Measurements from ENCODE around the gene EMP2.

The EMP2 gene

GRCh38 chr16:10530685-10531084 is 49.7 kb downstream of the EMP2 start:
- TF ChIP-seq, protein P1, sequence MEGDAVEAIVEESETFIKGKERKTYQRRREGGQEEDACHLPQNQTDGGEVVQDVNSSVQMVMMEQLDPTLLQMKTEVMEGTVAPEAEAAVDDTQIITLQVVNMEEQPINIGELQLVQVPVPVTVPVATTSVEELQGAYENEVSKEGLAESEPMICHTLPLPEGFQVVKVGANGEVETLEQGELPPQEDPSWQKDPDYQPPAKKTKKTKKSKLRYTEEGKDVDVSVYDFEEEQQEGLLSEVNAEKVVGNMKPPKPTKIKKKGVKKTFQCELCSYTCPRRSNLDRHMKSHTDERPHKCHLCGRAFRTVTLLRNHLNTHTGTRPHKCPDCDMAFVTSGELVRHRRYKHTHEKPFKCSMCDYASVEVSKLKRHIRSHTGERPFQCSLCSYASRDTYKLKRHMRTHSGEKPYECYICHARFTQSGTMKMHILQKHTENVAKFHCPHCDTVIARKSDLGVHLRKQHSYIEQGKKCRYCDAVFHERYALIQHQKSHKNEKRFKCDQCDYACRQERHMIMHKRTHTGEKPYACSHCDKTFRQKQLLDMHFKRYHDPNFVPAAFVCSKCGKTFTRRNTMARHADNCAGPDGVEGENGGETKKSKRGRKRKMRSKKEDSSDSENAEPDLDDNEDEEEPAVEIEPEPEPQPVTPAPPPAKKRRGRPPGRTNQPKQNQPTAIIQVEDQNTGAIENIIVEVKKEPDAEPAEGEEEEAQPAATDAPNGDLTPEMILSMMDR (IDR thresholded peaks at IDR 0.05; ENCODE audit: low read depth, low read length), result no peak

DNA sequence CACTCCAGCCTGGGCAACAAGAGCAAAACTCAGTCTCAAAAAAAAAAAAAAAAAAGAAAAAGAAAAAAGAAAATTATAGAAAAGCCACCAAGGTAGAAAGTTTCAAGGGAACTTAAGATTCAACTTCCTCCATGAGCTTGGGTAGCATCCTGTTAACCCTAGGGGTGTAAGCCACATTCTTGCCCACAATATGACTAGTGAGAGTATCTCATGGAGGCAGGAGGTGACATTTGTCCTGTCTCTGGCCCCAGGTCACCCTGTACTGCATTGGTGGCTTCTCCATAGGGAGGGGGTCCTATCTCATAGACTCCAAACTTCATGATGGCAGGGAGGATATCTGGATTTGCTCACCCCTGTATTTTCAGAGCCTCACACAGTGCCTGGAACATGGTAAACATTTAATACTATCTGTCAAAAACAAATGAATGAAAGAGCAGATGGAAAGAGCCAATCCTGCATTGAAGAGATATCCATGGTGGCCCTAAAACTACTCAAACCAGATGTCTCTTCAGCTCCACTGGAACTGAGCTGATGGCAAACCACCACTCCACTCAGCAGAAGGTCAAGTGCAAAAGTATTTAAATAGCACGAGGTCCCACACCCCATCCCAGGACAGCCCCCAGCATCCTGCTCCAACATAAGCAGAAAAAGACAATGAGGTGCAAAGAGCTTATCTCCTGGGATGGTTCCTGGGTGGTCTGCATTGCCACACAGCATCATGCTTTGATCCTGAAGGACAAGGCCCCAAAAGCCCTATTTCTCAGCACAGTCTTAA is 50.3 kb downstream of the EMP2 start:
- TF ChIP-seq, protein P1 (IDR thresholded peaks at IDR 0.05; ENCODE audit: low read depth, low read length), result no peak
- no peak for DNase-seq (ENCODE audit: extremely low read depth, low read depth)

More at GRCh38 chr16:10530685-10531084, 49.7 kb downstream of the EMP2 start:
- DNase-seq (ENCODE audit: extremely low read depth, low read depth), result no peak

GRCh38 chr16:10528635-10529034 is 51.8 kb downstream of the EMP2 start:
- DNase-seq (ENCODE audit: extremely low read depth, low read depth), result no peak
- TF ChIP-seq, protein P1 (IDR thresholded peaks at IDR 0.05; ENCODE audit: low read depth, low read length), result no peak

GRCh38 chr16:10526962-10527361 is 53.4 kb downstream of the EMP2 start:
- TF ChIP-seq, protein P1 (IDR thresholded peaks at IDR 0.05; ENCODE audit: low read depth, low read length), result no peak
- no peak for DNase-seq (ENCODE audit: extremely low read depth, low read depth)

DNA sequence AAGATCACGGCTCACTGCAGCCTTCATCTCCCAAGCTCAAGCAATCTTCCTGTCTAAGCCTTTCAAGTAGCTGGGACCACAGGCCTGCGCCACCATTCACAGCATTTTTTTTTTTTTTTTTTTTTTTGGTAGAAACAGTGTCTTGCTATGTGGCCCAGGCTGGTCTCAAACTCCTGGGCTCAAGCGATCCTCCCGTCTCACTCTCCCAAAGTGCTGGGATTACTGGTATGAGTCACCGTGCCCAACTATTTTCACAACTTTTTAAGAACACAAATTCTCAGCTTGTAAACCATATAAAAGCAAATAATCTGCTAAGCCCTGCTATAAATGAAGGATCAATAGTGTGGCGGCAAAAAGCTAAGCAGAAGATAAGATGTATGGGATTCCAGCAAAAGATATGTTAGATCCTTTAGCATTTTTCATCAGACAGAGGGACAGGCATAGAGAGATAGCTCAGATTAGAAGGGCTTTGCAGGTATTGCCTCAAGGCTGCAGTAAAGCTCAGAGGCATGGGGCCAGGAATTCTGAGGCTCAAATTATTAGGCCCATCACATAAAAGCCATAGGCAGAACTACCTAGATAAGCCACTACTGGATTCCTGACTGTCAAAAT is 55.1 kb downstream of the EMP2 start:
- TF ChIP-seq, protein P1 (IDR thresholded peaks at IDR 0.05; ENCODE audit: low read depth, low read length), result no peak
- DNase-seq (ENCODE audit: extremely low read depth, low read depth), result no peak

GRCh38 chr16:10522966-10523365 is 57.4 kb downstream of the EMP2 start:
- TF ChIP-seq, protein P1 (IDR thresholded peaks at IDR 0.05; ENCODE audit: low read depth, low read length), result no peak
- no peak for DNase-seq (ENCODE audit: extremely low read depth, low read depth)

DNA sequence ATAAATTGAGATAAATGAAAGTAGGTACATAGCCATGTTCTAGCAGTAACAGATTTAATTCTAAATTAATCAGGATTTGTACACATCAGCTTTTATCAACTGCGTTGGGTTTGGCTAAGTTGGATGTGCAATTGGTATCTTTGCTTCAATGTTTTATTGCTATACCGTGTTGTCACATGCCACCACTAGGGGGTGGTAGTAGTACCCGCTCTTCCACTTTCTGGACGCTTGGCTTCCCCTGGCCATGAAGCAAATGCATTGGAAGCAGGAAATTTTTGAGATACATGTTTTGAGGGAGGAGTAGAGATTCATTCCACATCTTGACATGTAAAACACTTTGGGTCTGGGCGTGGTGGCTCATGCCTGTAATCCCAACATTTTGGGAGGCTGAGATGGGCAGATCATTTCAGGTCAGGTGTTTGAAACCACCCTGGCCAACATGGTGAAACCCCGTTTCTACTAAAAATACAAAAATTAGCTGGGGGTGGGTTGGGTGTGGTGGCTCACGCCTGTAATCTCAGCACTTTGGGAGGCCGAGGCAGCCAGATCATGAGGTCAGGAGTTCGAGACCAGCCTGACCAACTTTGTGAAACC is 58.6 kb downstream of the EMP2 start:
- TF ChIP-seq, protein P1 (IDR thresholded peaks at IDR 0.05; ENCODE audit: low read depth, low read length), result peak; percentile 90
- DNase-seq (ENCODE audit: extremely low read depth, low read depth), result peak; percentile 43
